T-helper 17 cell (primary cell): Measurements from ENCODE around the gene SLC44A1. TPM values are rescaled to one million over a fixed set of nuclear protein-coding genes. Genes with fewer than 3 reads are reported as not detected.

Experiments
- ATAC-seq: fragments of 150-1000 bp; cut with Tn5 transposase; 2 replicates; pipeline ENCODE4 v1.10.0; 2021; ENCODE audit warnings: mild to moderate bottlenecking, moderate library complexity
- DNase-seq, 3 donors: peaks; one replicate each; pipeline versions ENCODE4 v3.0.0 to v3.0.0-alpha.2; 2020 to 2021
- H3K9me3 ChIP-seq: one replicate; pipeline ENCODE4 v1.7.0; 2013; ENCODE audit warnings: low read length, mild to moderate bottlenecking; ENCODE audit not compliant: control insufficient read depth, poor library complexity, severe bottlenecking
- H3K27ac Mint-ChIP-seq: one replicate; pipeline ENCODE4 v1.8.0; 2022; ENCODE audit warnings: mild to moderate bottlenecking, moderate library complexity, mixed read lengths
- H3K27me3 Mint-ChIP-seq: one replicate; pipeline ENCODE4 v1.8.0; 2022; ENCODE audit warnings: mixed read lengths
- H3K36me3 Mint-ChIP-seq: one replicate; pipeline ENCODE4 v1.8.0; 2022; ENCODE audit warnings: low read depth, mixed read lengths
- H3K4me1 Mint-ChIP-seq: one replicate; pipeline ENCODE4 v1.8.0; 2022; ENCODE audit warnings: mild to moderate bottlenecking, mixed read lengths
- H3K4me3 Mint-ChIP-seq: one replicate; pipeline ENCODE4 v1.8.0; 2022; ENCODE audit warnings: mild to moderate bottlenecking, moderate library complexity, mixed read lengths
- total RNA-seq, 4 donors: library from RNA in 2 of 4; stranded (reverse) in 2 of 4; gene quantifications; one replicate each; pipeline ENCODE4 v1.2.3 and lab custom pipeline; 2022 to 2026

Gene SLC44A1
- total RNA-seq, 2 donors from 2014 or later, result 11.8 to 14.9 TPM

DNA sequence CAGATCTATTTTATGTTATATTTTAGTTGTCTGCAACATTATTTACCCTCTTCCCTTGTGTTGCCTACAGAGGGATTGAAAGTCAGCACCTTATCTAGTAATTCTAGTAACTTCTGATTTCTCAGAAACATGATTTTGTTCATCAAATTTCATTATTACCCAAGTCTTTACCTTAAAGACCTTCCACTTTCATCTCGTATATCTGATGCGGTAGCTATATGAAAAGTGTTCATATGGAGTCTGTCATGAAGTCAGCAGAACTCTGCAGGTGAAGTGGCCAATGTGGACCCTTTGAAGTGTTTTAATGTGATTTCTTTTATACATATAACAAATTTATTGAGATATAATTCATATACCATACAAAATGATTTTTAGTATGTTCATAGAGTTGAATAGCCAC, 40.0 kb downstream of the SLC44A1 start:
- no peak for ATAC-seq

GRCh38 chr9:105286098-105286497, 41.6 kb downstream of the SLC44A1 start:
- H3K4me1 Mint-ChIP-seq, result peaks cover 10% of the 10 kb centered on the region
- no peak for ATAC-seq
- DNase-seq, result no peak
- H3K27me3 Mint-ChIP-seq, result no peaks in the 10 kb centered on the region
- peaks cover 3% of the 10 kb centered on the region for H3K36me3 Mint-ChIP-seq
- no peaks in the 10 kb centered on the region for H3K9me3 ChIP-seq
- H3K4me3 Mint-ChIP-seq, result no peak overlapping the region
- H3K27ac Mint-ChIP-seq, result no peak overlapping the region

More for the DNA sequence above, 40.0 kb downstream of the SLC44A1 start:
- Mint-ChIP-seq H3K4me3 (no peak overlapping the region), H3K27ac (no peak overlapping the region), H3K36me3 (peaks cover 3% of the 10 kb centered on the region), H3K4me1 (peaks cover 12% of the 10 kb centered on the region), H3K27me3 (no peaks in the 10 kb centered on the region)
- H3K9me3 ChIP-seq, result no peaks in the 10 kb centered on the region
- DNase-seq, result no peak

DNA sequence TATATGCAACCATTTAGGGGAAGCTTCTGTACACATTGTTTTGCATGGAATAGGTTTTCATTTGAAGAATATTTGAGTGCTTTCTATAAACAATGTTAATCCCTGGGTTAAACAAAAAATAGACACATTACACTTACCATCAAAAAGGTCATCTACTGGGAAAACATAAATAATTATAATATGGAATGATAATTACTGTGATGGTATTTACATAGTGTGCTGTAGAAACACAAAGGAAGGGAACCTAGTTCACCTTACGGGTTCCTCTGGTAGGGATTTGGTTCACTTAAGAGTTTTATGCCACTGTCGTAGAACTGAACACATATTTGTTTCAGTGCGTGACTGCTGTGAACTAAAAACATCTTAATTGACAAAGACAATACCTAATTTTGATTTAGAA, 44.9 kb downstream of the SLC44A1 start:
- Mint-ChIP-seq H3K27me3 (no peaks in the 10 kb centered on the region), H3K36me3 (no peaks in the 10 kb centered on the region), H3K4me1 (peaks cover 7% of the 10 kb centered on the region), H3K4me3 (no peak overlapping the region), H3K27ac (no peak overlapping the region)
- ATAC-seq (no peak), DNase-seq (no peak)
- H3K9me3 ChIP-seq, result no peaks in the 10 kb centered on the region

GRCh38 chr9:105290418-105290817, 46.0 kb downstream of the SLC44A1 start:
- Mint-ChIP-seq H3K27me3 (no peaks in the 10 kb centered on the region), H3K4me1 (peaks cover 12% of the 10 kb centered on the region), H3K27ac (no peak overlapping the region), H3K36me3 (peaks cover 5% of the 10 kb centered on the region), H3K4me3 (no peak overlapping the region)
- no peak for DNase-seq
- no peak for ATAC-seq
- no peaks in the 10 kb centered on the region for H3K9me3 ChIP-seq

- Mint-ChIP-seq H3K27me3 (no peaks in the 10 kb centered on the region), H3K27ac (no peak overlapping the region), H3K4me1 (peaks cover 11% of the 10 kb centered on the region), H3K36me3 (peaks cover 5% of the 10 kb centered on the region), H3K4me3 (no peak overlapping the region)
- DNase-seq, result no peak
- no peaks in the 10 kb centered on the region for H3K9me3 ChIP-seq
- ATAC-seq, result no peak
Observed at GRCh38 chr9:105290954-105291353, 46.5 kb downstream of the SLC44A1 start.

DNA sequence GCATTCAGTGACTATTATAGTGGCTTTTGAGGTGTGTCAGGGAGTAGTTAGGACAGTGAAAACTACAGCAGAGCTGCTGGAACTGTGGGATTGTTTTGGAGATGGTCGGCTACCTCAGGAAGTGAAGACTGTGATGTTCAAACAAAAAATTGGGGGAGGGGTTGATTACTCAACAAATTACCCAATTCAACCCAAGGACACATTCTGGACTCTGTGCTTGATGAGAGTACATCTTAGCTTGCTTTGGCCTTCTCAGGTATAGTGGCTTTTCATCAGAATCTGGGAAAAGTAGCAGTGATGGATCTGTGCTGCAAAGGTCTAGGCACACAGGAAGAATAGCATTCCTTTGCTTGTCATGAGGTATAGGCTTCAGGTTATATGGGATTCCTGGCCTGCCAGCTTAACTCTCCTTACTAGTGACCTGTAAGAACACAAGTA, 47.0 kb downstream of the SLC44A1 start:
- Mint-ChIP-seq H3K27me3 (no peaks in the 10 kb centered on the region), H3K4me1 (peaks cover 9% of the 10 kb centered on the region), H3K36me3 (peaks cover 5% of the 10 kb centered on the region), H3K27ac (no peak overlapping the region), H3K4me3 (no peak overlapping the region)
- ATAC-seq (no peak), DNase-seq (no peak)
- no peaks in the 10 kb centered on the region for H3K9me3 ChIP-seq

- H3K27me3 Mint-ChIP-seq, result no peaks in the 10 kb centered on the region
- H3K4me1 Mint-ChIP-seq, result peaks cover 10% of the 10 kb centered on the region
- no peaks in the 10 kb centered on the region for H3K9me3 ChIP-seq
- H3K27ac Mint-ChIP-seq, result no peak overlapping the region
- no peak overlapping the region for H3K4me3 Mint-ChIP-seq
- H3K36me3 Mint-ChIP-seq, result peaks cover 5% of the 10 kb centered on the region
- ATAC-seq (no peak), DNase-seq (no peak)
Observed at GRCh38 chr9:105291938-105292337, 47.5 kb downstream of the SLC44A1 start.

DNA sequence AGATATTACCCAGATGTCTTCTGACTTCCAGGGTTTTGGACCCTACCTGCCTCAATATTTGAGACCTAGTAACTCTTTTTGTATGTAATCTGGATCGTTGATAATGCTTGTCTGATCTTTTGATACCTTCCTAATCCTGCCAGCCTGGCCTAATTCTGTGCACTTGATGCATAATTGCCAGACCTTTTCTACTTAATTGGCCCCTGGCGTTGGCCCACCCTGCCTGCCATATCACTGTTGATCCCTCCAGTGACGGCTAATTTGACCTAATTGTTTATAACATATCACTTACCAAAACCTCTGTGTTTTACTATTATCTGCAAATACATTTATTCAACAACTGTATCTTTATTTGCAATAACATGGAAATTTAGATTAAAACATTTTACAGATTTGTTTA, 49.0 kb downstream of the SLC44A1 start:
- Mint-ChIP-seq H3K27me3 (no peaks in the 10 kb centered on the region), H3K27ac (peak overlapping the region; percentile 11), H3K4me1 (peaks cover 12% of the 10 kb centered on the region), H3K4me3 (no peak overlapping the region), H3K36me3 (peaks cover 5% of the 10 kb centered on the region)
- no peak for ATAC-seq
- no peaks in the 10 kb centered on the region for H3K9me3 ChIP-seq
- DNase-seq, result no peak

DNA sequence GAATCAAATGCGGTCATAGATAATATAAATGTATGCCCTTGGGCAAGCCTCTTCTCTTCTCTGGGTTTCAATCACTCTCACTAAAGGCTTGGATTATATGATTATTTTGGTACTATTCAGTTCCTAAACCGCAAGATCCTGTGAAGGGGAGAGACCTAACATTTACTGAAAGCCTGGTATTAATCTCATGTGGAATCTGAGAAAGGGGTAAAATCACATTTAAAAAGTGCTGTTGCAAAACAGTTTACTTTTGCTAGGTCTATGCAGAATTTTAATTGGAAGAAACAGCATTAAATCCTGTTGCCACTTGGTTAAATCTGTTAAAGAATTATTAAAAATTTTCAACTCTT, 50.7 kb downstream of the SLC44A1 start:
- no peak for DNase-seq
- no peaks in the 10 kb centered on the region for H3K9me3 ChIP-seq
- no peak overlapping the region for H3K4me3 Mint-ChIP-seq
- peak overlapping the region; percentile 37 for H3K27ac Mint-ChIP-seq
- peaks cover 6% of the 10 kb centered on the region for H3K36me3 Mint-ChIP-seq
- peaks cover 12% of the 10 kb centered on the region for H3K4me1 Mint-ChIP-seq
- no peaks in the 10 kb centered on the region for H3K27me3 Mint-ChIP-seq
- ATAC-seq, result no peak

DNA sequence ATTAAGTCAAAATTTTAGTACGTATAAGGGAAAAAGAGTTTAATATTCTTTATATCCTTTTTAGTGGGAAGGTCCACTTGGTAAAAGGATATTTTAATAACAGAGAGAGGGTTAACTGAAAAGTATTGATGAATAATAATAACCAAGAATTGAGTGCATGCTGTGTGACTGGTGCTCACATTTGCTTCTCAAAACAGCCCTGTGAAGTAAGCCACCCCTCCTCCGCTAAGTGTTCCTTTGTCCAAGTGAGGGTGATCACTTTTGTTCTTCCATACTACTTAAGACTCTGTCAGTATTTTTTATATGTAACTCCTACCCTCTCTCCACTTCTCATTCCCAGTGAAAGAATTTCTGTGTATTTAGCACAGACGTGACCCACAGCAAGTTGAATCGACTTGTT, 51.5 kb downstream of the SLC44A1 start:
- no peak for ATAC-seq
- H3K27ac Mint-ChIP-seq, result peak overlapping the region; percentile 47
- DNase-seq, result no peak
- no peak overlapping the region for H3K4me3 Mint-ChIP-seq
- H3K4me1 Mint-ChIP-seq, result peaks cover 12% of the 10 kb centered on the region
- peaks cover 9% of the 10 kb centered on the region for H3K36me3 Mint-ChIP-seq
- H3K9me3 ChIP-seq, result no peaks in the 10 kb centered on the region
- no peaks in the 10 kb centered on the region for H3K27me3 Mint-ChIP-seq

DNA sequence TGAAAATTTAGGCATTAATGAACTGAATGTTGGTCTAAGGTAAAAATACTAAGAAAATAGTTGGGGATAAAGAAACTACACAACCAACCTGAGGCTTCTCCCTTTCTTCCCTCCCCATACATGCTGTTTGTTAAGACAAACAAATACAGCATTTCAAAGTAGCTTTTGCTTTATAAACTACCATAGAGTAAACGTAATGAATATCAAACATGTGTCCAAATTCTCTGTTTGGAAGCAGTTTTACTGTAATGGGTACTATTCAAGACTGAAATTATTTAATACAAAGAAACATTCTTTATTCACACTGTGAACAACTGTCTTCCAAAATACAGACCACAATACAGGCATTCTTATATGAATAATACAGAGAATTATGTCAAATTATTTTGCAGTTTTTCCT, 52.0 kb downstream of the SLC44A1 start:
- Mint-ChIP-seq H3K36me3 (peaks cover 9% of the 10 kb centered on the region), H3K4me1 (peaks cover 12% of the 10 kb centered on the region)

DNA sequence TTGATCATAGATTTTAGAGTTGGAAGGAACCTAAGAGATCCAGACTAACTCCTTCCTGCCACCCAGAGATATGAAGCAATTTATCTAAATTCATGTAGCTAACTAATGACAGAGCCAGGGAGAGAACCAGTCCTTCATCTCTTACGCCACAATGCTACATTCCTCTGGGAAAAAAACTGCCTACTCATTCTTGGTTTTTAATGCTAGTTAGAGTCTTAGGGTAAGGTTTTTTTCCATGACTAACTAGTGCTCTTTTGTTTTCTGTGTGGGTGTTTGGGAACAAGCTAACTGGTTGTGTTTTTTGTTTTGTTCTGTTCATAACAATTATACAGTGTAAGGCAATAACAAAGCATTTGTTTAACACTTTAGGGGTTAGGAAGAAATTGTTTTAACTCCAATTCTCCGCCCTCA, 52.4 kb downstream of the SLC44A1 start:
- Mint-ChIP-seq H3K4me3 (no peak overlapping the region), H3K27ac (no peak overlapping the region), H3K27me3 (no peaks in the 10 kb centered on the region), H3K36me3 (peaks cover 9% of the 10 kb centered on the region), H3K4me1 (peaks cover 12% of the 10 kb centered on the region)
- no peaks in the 10 kb centered on the region for H3K9me3 ChIP-seq
- no peak for DNase-seq
- no peak for ATAC-seq

More for the DNA sequence above, 52.0 kb downstream of the SLC44A1 start:
- no peak overlapping the region for H3K4me3 Mint-ChIP-seq
- DNase-seq (no peak), ATAC-seq (no peak)
- H3K27ac Mint-ChIP-seq, result peak overlapping the region; percentile 47
- H3K27me3 Mint-ChIP-seq, result no peaks in the 10 kb centered on the region
- no peaks in the 10 kb centered on the region for H3K9me3 ChIP-seq

DNA sequence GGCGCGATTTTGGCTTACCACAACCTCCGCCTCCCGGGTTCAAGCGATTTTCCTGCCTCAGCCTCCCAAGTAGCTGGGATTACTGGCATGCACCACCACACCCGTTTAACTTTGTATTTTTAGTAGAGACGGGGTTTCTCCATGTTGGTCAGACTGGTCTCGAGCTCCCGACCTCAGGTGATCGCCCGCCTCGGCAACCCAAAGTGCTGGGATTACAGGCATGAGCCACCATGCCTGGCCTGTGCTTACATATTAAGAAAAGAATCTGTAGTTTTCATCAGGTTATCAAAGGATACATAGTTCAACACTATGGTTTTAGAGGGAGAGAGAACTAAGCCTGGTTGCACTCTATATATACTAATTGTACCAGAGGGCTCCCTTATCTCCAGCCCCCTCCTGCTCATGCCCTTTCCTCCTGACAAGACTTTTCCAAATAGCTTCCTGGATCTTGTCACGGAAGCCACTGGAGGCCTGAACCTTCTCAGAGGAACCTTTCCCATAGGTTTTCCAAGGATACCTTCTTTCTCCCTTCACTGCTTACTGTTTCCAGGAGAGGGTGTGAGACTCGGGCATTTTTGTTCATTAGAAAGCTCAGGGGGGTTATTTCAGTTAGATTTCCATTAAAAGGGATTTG, 53.1 kb downstream of the SLC44A1 start:
- H3K27me3 Mint-ChIP-seq, result no peaks in the 10 kb centered on the region
- H3K4me1 Mint-ChIP-seq, result peaks cover 12% of the 10 kb centered on the region
- ATAC-seq, result no peak
- no peak overlapping the region for H3K4me3 Mint-ChIP-seq
- peaks cover 9% of the 10 kb centered on the region for H3K36me3 Mint-ChIP-seq
- H3K9me3 ChIP-seq, result no peaks in the 10 kb centered on the region
- no peak for DNase-seq
- H3K27ac Mint-ChIP-seq, result no peak overlapping the region

DNA sequence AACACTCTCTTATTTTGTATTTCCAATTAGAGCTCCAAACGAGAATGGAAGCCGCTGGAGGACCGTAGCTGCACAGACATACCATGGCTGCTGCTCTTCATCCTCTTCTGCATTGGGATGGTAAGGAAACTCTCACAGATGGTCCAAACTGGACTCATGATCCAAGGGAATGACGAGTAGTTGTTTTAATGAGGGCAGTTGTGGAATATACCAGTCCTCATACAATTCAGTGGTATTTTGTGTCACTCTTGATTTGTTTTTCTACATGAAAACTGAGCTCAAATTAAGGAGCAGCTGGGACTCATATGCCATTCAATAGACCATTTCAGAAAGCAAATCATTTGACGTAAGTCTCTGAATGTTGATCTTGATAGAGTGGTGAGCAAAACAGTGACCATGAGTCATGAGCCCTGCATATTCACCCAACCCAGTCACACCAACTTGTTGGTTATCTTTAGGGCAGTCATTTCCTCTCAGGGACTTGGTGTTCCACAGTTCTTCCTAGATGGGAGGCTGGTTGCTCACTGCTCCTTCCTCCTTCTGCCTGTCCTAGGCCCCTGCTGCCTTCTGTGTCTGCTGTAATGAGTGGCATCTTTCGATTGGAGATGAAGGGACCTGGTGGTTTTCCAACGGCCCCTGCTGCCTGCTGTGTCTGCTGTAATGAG, 54.9 kb downstream of the SLC44A1 start:
- Mint-ChIP-seq H3K4me3 (no peak overlapping the region), H3K27me3 (no peaks in the 10 kb centered on the region), H3K27ac (no peak overlapping the region), H3K4me1 (peaks cover 12% of the 10 kb centered on the region), H3K36me3 (peaks cover 15% of the 10 kb centered on the region)
- no peak for DNase-seq
- no peak for ATAC-seq
- H3K9me3 ChIP-seq, result no peaks in the 10 kb centered on the region
